D721Med (cell line): Measurements from ENCODE around the gene PELI2.

Experiments
- DNase-seq: peaks from one replicate; pipeline ENCODE4 v3.0.0; 2011; ENCODE audit warnings: low spot score; ENCODE audit not compliant: insufficient read length
- FAIRE-seq: peaks from 2 replicates; lab custom pipeline; 2011; peaks lifted over from hg19 to GRCh38; lab: Jason Lieb, UNC
- CTCF ChIP-seq: IDR thresholded peaks from 2 replicates; pipeline ENCODE4 v1.5.1; 2012; ENCODE audit warnings: mild to moderate bottlenecking, control low read depth; ENCODE audit not compliant: insufficient read depth; ENCODE audit errors: missing control alignments

The PELI2 gene

GRCh38 chr14:56118611-56119181, 485 bp downstream of the PELI2 start:
- FAIRE-seq (no peak), DNase-seq (no peak)
- TF ChIP-seq CTCF: no peak

GRCh38 chr14:56119201-56119981, 1.2 kb downstream of the PELI2 start:
- DNase-seq (no peak), FAIRE-seq (no peak)

DNA sequence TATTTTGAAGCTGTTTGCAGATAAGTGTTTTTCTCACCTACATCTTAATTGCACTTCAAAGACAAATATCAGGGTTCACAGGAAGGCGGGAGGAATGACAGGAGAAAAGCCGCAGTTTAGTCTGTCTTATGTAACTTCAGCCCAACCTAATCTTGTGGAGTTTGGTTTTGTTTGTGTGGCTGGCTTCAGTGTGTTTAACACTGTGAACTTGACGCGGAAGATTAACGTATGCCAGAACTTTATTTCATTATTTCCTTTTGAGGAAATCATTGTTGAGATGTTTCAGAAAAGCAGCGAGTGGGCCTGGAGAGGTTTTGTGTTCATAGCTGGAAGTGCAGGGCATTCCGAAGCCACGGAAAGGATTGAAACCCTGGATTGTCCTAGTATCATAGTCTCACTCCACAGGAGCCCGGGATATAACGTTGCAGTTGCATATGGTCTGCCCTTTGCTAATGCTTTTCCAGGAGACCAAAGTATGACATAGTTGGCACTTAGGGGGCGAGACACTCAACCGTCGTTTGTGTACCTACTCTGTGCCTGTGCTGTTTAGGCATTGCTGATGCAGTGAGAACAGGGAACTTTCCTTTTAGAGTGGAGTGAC, 2.0 kb downstream of the PELI2 start:
- no peak for TF ChIP-seq CTCF
- FAIRE-seq (peak; percentile 6), DNase-seq (no peak)

More at GRCh38 chr14:56119201-56119981, 1.2 kb downstream of the PELI2 start:
- no peak for TF ChIP-seq CTCF

DNA sequence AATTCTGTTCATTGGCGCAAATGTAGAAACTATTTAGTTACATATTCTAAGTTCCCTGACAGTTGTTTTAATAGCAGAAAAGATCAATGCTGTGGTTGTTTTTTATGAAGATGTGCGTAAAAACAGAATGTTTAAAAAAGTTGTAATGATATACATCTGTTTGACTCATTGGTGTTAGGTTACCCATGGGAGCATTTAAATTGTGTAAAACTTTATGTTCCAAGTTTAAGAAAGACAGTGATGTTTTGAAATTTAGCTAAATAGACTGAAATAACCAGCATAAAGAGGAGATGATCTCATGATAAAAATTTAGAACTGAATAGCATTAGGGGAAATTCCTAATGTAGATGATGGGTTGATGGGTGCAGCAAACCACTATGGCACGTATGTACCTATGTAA, 3.6 kb downstream of the PELI2 start:
- no peak for TF ChIP-seq CTCF
- DNase-seq (no peak), FAIRE-seq (no peak)

- DNase-seq (no peak), FAIRE-seq (no peak)
- no peak for TF ChIP-seq CTCF
Measured at GRCh38 chr14:56122301-56122700, 4.1 kb downstream of the PELI2 start.

- no peak for TF ChIP-seq CTCF
- FAIRE-seq: no peak
- DNase-seq: no peak
Measured at GRCh38 chr14:56124327-56124726, 6.1 kb downstream of the PELI2 start.
